NCI-H128 (cell line): ENCODE measurements around the gene VPS26A.

ENCODE experiments used
- DNase-seq: peaks from one replicate; lab custom pipeline; 2025; ENCODE audit not compliant: unreplicated experiment; lab: John Stamatoyannopoulos, UW

The VPS26A gene

DNA sequence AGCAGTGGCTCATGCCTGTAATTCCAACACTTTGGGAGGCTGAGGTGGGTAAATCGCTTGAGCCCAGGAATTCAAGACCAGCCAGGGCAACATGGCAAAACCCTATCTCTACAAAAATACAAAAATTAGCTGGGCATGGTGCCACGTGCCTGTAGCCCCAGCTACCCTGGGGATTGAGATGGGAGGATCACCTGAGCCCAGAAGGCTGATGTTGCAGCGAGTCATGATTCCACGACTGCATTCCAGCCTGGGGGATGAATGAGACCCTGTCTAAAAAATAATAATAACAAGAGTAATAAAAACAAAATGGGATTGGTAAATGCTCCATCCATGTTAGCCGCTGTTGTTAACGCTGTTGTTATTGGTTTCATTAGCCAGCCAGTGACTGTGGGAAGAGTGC lies 94.9 kb downstream of the VPS26A start:
- DNase-seq: no peak

- no peak for DNase-seq
These were observed 96.1 kb downstream of the VPS26A start, which contains the start of gene HKDC1 for GRCh38 chr10:69220041-69220451. Gene HKDC1 (plus strand): TSS chr10:69220332. CDS start chr10:69220436, 104 bp downstream.

DNA sequence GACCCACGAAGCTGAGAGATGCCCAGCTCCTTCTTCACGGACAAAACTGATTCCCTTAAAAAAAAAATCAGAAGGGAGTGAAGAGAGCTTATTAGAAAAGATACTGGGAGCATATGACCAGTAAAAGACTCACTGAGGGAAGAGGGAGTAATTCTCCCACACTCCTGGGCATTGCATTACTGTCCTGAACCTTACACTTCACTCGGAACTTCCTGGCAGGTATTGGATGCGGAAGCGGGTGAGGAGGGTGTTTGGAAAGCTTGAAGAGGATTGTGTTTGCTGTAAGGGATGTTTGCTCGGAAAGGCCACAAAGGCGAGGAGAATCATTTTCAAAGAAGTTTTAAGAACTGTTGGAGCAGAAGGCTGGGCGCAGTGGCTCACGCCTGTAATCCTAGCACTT lies 96.5 kb downstream of the VPS26A start:
- no peak for DNase-seq
